IMR-90 (cell line): Measurements from ENCODE around the gene CDCP2. TPM values are rescaled to one million over a fixed set of nuclear protein-coding genes. Genes with fewer than 3 reads are reported as not detected.

Experiments used
- ATAC-seq: fragments of 200-7000 bp; cut with Tn5 transposase; 2 replicates; pipeline ENCODE4 v1.9.1; 2020; ENCODE audit warnings: low read depth, mild to moderate bottlenecking, moderate library complexity
- BruUV-seq: library from RNA; stranded (reverse); fragments of 400-500 nt; replicated peaks from 2 replicates; lab custom pipeline; 2021; lab: Mats Ljungman, UMichigan
- CTCF ChIA-PET: fragments of 300-600 bp; formaldehyde crosslinking; extraction: SDS; loops from one replicate; lab custom pipeline; 2021; ENCODE audit warnings: antibody characterized with exemption; lab: Yijun Ruan, JAX
- POLR2A ChIA-PET: fragments of 300-600 bp; sonication (Branson Sonifier 250); formaldehyde crosslinking; loops from one replicate; lab custom pipeline; 2022; ENCODE audit warnings: antibody characterized with exemption; ENCODE audit not compliant: unreplicated experiment; lab: Charles Lee
- DNase-seq: peaks from one replicate; pipeline ENCODE4 v3.0.0; 2013
- H2AFZ ChIP-seq: replicated peaks from 2 replicates; pipeline ENCODE3; 2013; ENCODE audit warnings: low read length, mild to moderate bottlenecking; ENCODE audit not compliant: poor library complexity
- H2AK5ac ChIP-seq: 2 replicates; pipeline ENCODE4 v1.6.1; 2013; ENCODE audit warnings: low read depth, low read length, inconsistent platforms
- H2AK9ac ChIP-seq: replicated peaks from 2 replicates; pipeline ENCODE3; 2013; ENCODE audit warnings: mild to moderate bottlenecking, low read depth, low read length, moderate library complexity; ENCODE audit not compliant: poor library complexity
- H2BK120ac ChIP-seq: 2 replicates; pipeline ENCODE4 v1.6.1; 2013; ENCODE audit warnings: low read depth, low read length, inconsistent platforms
- H2BK15ac ChIP-seq: 3 replicates; pipeline ENCODE4 v1.6.1; 2013; ENCODE audit warnings: low read depth, low read length, inconsistent platforms
- H2BK20ac ChIP-seq: 2 replicates; pipeline ENCODE4 v1.6.1; 2013; ENCODE audit warnings: low read depth, mild to moderate bottlenecking, inconsistent platforms, low read length, moderate library complexity
- H2BK5ac ChIP-seq: 2 replicates; pipeline ENCODE4 v1.6.1; 2013; ENCODE audit warnings: mild to moderate bottlenecking, low read depth, low read length, inconsistent platforms; ENCODE audit not compliant: poor library complexity, severe bottlenecking
- H3K14ac ChIP-seq: replicated peaks from 2 replicates; pipeline ENCODE4 v1.6.1; 2013; ENCODE audit warnings: low read depth, low read length, inconsistent platforms
- H3K18ac ChIP-seq: 2 replicates; pipeline ENCODE4 v1.6.1; 2013; ENCODE audit warnings: low read depth, low read length, control low read depth
- H3K23ac ChIP-seq: 2 replicates; pipeline ENCODE4 v1.6.1; 2013; ENCODE audit warnings: low read depth, low read length, inconsistent platforms
- H3K27ac ChIP-seq: 2 replicates; pipeline ENCODE4 v1.5.1; 2013; ENCODE audit warnings: mild to moderate bottlenecking, control low read depth, low read length; ENCODE audit not compliant: insufficient read depth
- H3K27me3 ChIP-seq: 2 replicates; pipeline ENCODE4 v1.6.1; 2013; ENCODE audit warnings: low read length; ENCODE audit not compliant: control insufficient read depth, insufficient read depth
- H3K36me3 ChIP-seq: 2 replicates; pipeline ENCODE4 v1.6.1; 2013; ENCODE audit warnings: low read length, mixed read lengths; ENCODE audit not compliant: control insufficient read depth, insufficient read depth
- H3K4ac ChIP-seq: 2 replicates; pipeline ENCODE4 v1.6.1; 2013; ENCODE audit warnings: low read depth, low read length, inconsistent platforms
- H3K4me1 ChIP-seq: 2 replicates; pipeline ENCODE4 v1.6.1; 2013; ENCODE audit warnings: low read length, mixed read lengths; ENCODE audit not compliant: control insufficient read depth, insufficient read depth
- H3K4me2 ChIP-seq: 2 replicates; pipeline ENCODE4 v1.6.1; 2013; ENCODE audit warnings: low read depth, mild to moderate bottlenecking, control low read depth, low read length, moderate library complexity
- H3K4me3 ChIP-seq: 2 replicates; pipeline ENCODE4 v1.5.1; 2013; ENCODE audit warnings: low read depth, mild to moderate bottlenecking, control low read depth, low read length, moderate library complexity; ENCODE audit not compliant: insufficient read depth
- H3K56ac ChIP-seq: 2 replicates; pipeline ENCODE4 v1.6.1; 2013; ENCODE audit warnings: low read length, inconsistent platforms; ENCODE audit not compliant: insufficient read depth; ENCODE audit errors: extremely low read depth
- H3K79me1 ChIP-seq, 2 experiments: 2 replicates each; pipeline ENCODE4 v1.6.1; 2013; ENCODE audit warnings: low read length in 2 of 2, inconsistent platforms in 1 of 2, low read depth in 1 of 2
- H3K9ac ChIP-seq: 2 replicates; pipeline ENCODE4 v1.6.1; 2013; ENCODE audit warnings: low read depth, low read length, control low read depth
- H3K9me1 ChIP-seq: 2 replicates; pipeline ENCODE4 v1.6.1; 2013; ENCODE audit warnings: low read length, inconsistent platforms; ENCODE audit not compliant: insufficient read depth
- H3K9me3 ChIP-seq: 2 replicates; pipeline ENCODE4 v1.6.1; 2013; ENCODE audit warnings: low read length; ENCODE audit not compliant: control insufficient read depth, insufficient read depth
- H4K20me1 ChIP-seq: 2 replicates; pipeline ENCODE4 v1.6.1; 2013; ENCODE audit warnings: low read length, inconsistent platforms; ENCODE audit not compliant: insufficient read depth
- H4K5ac ChIP-seq: 2 replicates; pipeline ENCODE4 v1.6.1; 2013; ENCODE audit warnings: mild to moderate bottlenecking, low read depth, low read length, control low read depth
- H4K8ac ChIP-seq, 2 experiments: 2 replicates each; pipeline ENCODE4 v1.6.1; 2013; ENCODE audit warnings: low read depth in 2 of 2, low read length in 2 of 2, control low read depth in 1 of 2, inconsistent platforms in 1 of 2
- H4K91ac ChIP-seq: 2 replicates; pipeline ENCODE4 v1.6.1; 2013; ENCODE audit warnings: low read depth, low read length, inconsistent platforms; ENCODE audit not compliant: insufficient read depth
- MAZ ChIP-seq: IDR thresholded peaks from 2 replicates; pipeline ENCODE4 v1.6.1; 2012; ENCODE audit warnings: low read depth, mild to moderate bottlenecking, low read length, improper control_type of control experiment, moderate library complexity, borderline replicate concordance
- RCOR1 ChIP-seq: IDR thresholded peaks from 2 replicates; pipeline ENCODE4 v1.6.1; 2012; ENCODE audit warnings: mild to moderate bottlenecking, low read length, improper control_type of control experiment; ENCODE audit not compliant: insufficient replicate concordance
- WGBS, 2 experiments: methylation state at CpG; one replicate each; pipeline versions ENCODE4 v1.1.5 to v1.1.7; 2013; ENCODE audit warnings: missing lambda C conversion rate in 2 of 2; ENCODE audit not compliant: insufficient read length in 1 of 2; ENCODE audit errors: extremely low coverage in 2 of 2; 5-methylcytosine and 5-hydroxymethylcytosine counted together
- dilution Hi-C: fragments of 300-500 bp; cut with HindIII; formaldehyde crosslinking; loops from one replicate; pipeline ENCODE4 v1.14.3; 2018; ENCODE audit warnings: low sequenced_read_pairs; ENCODE audit not compliant: unreplicated experiment
- in situ Hi-C: fragments of 300-500 bp; cut with MboI; formaldehyde crosslinking; loops from 3 replicates; pipeline ENCODE4 v1.14.3; 2019; ENCODE audit warnings: low sequenced_read_pairs, inconsistent platforms, mixed read lengths
- intact Hi-C: fragments of 100-400 bp; cut with micrococcal nuclease; formaldehyde crosslinking; loops from 2 replicates; pipeline ENCODE4 v1.10.0; 2022
- polyA plus RNA-seq, 3 experiments: library from polyadenylated mRNA; depleted of rRNA; stranded (reverse); fragments of >200 nt; gene quantifications; 2 replicates each; pipeline ENCODE4 v1.2.3, GENCODE V29; 2012; ENCODE audit warnings: low replicate concordance in 1 of 3
- total RNA-seq: library from RNA; depleted of rRNA; stranded (reverse); fragments of >200 nt; gene quantifications from 2 replicates; pipeline ENCODE4 v1.2.3, GENCODE V29; 2012
- TF ChIP-seq, protein P1 (sequence below): conservative IDR thresholded peaks from 2 replicates; pipeline ENCODE4 v1.5.1; 2012; ENCODE audit warnings: mild to moderate bottlenecking, low read depth, low read length, improper control_type of control experiment
- TF ChIP-seq, protein P2 (sequence below): fragments of 150-350 bp; IDR thresholded peaks from 2 replicates; pipeline ENCODE4 v1.6.1; 2016; ENCODE audit warnings: low read depth, mild to moderate bottlenecking, low read length, moderate library complexity, borderline replicate concordance

The CDCP2 gene
- total and polyA plus RNA-seq, 2 of the 4 experiments (the other 2 are of a cell fraction): not detected

DNA sequence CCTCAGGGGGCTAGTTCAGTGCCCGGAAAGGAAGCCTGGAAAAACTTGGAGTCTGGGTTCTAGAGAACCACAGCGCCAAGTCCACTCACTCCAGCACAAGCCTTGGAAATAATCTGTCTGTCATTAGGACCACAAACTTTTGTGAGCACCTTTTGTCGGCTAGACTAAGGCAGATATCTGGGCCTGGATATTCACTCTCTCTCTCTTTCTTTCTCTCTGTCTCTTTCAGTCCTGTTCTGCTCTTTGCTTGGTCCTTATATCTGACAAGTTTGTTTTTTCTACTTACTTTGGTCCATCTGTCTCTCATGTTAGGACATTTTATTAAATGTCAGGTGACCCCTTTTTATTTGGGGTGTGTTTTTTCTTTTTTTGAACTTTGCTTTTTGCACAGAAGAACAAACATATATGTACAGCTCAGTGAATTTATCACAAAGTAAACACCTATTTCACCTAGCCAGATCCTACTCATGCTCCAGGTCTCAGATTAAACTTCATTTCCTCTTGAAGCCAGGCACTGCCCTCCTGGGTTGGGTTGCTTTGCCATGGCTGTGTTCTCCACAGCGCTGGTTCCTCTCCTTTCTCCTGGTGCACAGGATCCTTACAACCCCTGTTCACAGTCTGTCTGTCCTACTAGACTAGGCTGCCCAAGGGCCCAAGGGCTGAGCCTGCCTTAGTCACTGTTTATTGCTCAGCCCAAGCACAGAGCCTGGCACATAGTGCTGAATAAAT lies 58.6 kb downstream of the CDCP2 start:
- Histone ChIP-seq H4K91ac (no peak overlapping the region), H3K4ac (no peak overlapping the region), H3K79me1 (no peaks in the 10 kb centered on the region), H3K27me3 (no peaks in the 10 kb centered on the region), H3K27ac (no peak overlapping the region), H3K9me3 (no peaks in the 10 kb centered on the region), H4K5ac (no peak overlapping the region), H3K14ac (no peak overlapping the region), H2AK9ac (no peak overlapping the region), H2BK5ac (no peak overlapping the region), H3K4me3 (no peak overlapping the region), H3K4me2 (no peak overlapping the region), H2BK15ac (no peak overlapping the region), H3K18ac (no peak overlapping the region), H3K4me1 (no peaks in the 10 kb centered on the region), H3K23ac (no peak overlapping the region), H3K56ac (no peak overlapping the region), H2AK5ac (no peak overlapping the region), H3K36me3 (peaks cover 8% of the 10 kb centered on the region; the same call in 1 of the 2 replicates), H2AFZ (no peak overlapping the region), H4K8ac (no peak overlapping the region), H2BK120ac (no peak overlapping the region), H3K9ac (no peak overlapping the region), H3K9me1 (no peaks in the 10 kb centered on the region), H2BK20ac (no peak overlapping the region), H4K20me1 (no peaks in the 10 kb centered on the region)
- ChIA-PET CTCF (no interaction called here), POLR2A (interaction anchor here (0.6 kb wide), 1 partner anchor 411 kb away, joined by 3 read pairs; no protein-coding TSS in a partner anchor)
- ATAC-seq (no peak), DNase-seq (no peak)
- in situ Hi-C loops (no loop called here), intact Hi-C loops (no loop called here), dilution Hi-C loops (no loop called here)
- BruUV-seq: no TSS peak
- TF ChIP-seq, protein P1, sequence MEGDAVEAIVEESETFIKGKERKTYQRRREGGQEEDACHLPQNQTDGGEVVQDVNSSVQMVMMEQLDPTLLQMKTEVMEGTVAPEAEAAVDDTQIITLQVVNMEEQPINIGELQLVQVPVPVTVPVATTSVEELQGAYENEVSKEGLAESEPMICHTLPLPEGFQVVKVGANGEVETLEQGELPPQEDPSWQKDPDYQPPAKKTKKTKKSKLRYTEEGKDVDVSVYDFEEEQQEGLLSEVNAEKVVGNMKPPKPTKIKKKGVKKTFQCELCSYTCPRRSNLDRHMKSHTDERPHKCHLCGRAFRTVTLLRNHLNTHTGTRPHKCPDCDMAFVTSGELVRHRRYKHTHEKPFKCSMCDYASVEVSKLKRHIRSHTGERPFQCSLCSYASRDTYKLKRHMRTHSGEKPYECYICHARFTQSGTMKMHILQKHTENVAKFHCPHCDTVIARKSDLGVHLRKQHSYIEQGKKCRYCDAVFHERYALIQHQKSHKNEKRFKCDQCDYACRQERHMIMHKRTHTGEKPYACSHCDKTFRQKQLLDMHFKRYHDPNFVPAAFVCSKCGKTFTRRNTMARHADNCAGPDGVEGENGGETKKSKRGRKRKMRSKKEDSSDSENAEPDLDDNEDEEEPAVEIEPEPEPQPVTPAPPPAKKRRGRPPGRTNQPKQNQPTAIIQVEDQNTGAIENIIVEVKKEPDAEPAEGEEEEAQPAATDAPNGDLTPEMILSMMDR: no peak
- TF ChIP-seq RCOR1: no peak
- TF ChIP-seq, protein P2, sequence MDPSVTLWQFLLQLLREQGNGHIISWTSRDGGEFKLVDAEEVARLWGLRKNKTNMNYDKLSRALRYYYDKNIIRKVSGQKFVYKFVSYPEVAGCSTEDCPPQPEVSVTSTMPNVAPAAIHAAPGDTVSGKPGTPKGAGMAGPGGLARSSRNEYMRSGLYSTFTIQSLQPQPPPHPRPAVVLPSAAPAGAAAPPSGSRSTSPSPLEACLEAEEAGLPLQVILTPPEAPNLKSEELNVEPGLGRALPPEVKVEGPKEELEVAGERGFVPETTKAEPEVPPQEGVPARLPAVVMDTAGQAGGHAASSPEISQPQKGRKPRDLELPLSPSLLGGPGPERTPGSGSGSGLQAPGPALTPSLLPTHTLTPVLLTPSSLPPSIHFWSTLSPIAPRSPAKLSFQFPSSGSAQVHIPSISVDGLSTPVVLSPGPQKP: no peak
- no peak for TF ChIP-seq MAZ
- 100% methylated on average over 3 of the region's 4 CpGs; no CpG with 5 or more reads in 1 of the 2 experiments for WGBS, 2 experiments
